22Rv1 (cell line): Measurements from ENCODE around the gene TYRO3.

Source experiments
- H3K27ac ChIP-seq: fragments of 450-650 bp; 2 replicates; pipeline ENCODE4 v1.5.1; 2017
- ZFX ChIP-seq: fragments of 450-650 bp; IDR thresholded peaks from 2 replicates; pipeline ENCODE4 v1.6.1; 2017; ENCODE audit warnings: antibody characterized with exemption, borderline replicate concordance
- TF ChIP-seq, protein P1 (sequence below): fragments of 450-650 bp; IDR thresholded peaks from 2 replicates; pipeline ENCODE4 v1.5.1; 2017; ENCODE audit warnings: mild to moderate bottlenecking

Gene TYRO3

DNA sequence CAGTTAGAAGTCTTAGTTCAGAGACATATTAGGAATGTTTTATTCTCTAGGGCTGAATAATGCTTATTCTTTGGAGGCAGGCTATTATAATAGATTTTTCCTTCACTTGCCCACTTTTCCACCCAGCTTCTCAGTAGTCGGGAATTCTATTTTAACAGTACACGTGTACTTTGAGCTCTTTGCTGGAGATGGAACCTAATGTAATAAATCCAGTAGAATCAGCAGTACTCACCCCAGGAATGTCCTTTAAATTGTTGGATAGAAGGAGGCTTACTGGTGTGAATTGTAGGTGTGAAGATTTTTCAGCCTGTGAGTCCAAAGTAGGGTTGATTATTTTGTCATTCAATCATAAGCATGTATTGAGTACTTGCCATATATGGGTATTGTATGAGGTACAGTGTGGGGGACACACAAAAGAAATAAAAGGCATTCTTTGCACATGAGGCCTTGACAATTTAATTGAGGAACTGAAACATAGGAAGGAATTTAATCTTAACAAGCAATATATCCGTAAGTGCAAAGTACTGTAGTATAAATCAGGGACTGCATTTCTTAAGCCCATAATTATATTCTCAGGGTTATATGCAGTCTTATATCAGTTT lies 71.7 kb downstream of the TYRO3 start:
- no peak overlapping the region for H3K27ac ChIP-seq
- TF ChIP-seq ZFX, result no peak
- TF ChIP-seq, protein P1, sequence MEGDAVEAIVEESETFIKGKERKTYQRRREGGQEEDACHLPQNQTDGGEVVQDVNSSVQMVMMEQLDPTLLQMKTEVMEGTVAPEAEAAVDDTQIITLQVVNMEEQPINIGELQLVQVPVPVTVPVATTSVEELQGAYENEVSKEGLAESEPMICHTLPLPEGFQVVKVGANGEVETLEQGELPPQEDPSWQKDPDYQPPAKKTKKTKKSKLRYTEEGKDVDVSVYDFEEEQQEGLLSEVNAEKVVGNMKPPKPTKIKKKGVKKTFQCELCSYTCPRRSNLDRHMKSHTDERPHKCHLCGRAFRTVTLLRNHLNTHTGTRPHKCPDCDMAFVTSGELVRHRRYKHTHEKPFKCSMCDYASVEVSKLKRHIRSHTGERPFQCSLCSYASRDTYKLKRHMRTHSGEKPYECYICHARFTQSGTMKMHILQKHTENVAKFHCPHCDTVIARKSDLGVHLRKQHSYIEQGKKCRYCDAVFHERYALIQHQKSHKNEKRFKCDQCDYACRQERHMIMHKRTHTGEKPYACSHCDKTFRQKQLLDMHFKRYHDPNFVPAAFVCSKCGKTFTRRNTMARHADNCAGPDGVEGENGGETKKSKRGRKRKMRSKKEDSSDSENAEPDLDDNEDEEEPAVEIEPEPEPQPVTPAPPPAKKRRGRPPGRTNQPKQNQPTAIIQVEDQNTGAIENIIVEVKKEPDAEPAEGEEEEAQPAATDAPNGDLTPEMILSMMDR, result no peak

DNA sequence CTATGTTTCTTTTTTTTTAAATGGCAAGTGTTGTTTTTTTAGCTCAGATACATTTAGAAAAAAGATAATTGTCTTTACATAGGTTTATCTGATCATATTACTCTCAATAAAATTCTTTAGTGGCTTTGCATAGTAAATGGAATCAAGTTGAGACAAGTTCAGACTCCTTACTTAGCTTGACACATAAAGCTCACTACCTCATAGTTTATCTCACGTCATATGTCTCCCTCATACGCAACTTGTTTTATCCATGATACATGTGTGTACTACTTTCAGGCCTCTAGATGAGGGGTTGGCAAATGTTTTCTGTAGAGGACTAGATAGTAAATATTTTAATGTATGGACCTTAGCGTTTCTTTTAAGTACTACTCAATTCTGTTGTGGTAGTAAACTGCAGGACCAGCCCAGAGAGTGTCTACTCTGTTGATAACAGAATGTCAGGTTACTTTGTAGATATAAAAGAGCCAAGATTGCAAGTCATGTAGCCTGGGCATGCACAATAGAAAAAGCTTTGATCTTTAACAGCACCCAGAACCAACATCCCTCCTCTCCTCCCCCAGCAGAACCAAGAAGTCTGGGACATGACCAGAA lies 73.0 kb downstream of the TYRO3 start:
- TF ChIP-seq, protein P1, result no peak
- no peak for TF ChIP-seq ZFX
- H3K27ac ChIP-seq, result no peak overlapping the region
